Measurements from ENCODE around the gene MCTP1.
A peak's percentile ranks its signal among the peaks of the same experiment; 100 is the strongest.

MCTP1 gene

GRCh38 chr5:95113489-95113888 lies 171.4 kb downstream of the MCTP1 start:
- no peak for DNase-seq

GRCh38 chr5:95111141-95111540 lies 173.8 kb downstream of the MCTP1 start:
- DNase-seq = no peak

DNA sequence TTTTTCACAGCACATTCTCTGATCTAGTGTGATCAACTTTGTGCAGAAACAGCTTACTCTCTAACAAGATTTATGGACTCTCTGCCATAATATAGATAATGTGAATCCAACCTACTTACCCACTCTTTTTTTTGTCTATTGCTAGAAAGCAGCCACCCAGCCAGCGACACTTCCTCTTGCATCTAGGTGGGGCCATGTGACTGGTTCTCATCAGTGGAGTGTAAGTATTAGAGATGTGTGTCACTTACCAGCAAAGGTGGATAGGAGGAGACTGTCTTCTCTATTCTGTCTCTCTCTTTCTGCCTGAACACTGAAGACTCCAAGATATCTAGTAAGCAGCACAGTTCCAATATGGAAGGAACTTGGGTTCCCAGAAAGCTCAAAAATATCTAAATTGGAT lies 174.8 kb downstream of the MCTP1 start:
- DNase-seq = no peak

- no peak for DNase-seq
Measured at GRCh38 chr5:95107138-95107537, 177.8 kb downstream of the MCTP1 start.

- no peak for DNase-seq
Measured at GRCh38 chr5:95105638-95106037, 179.3 kb downstream of the MCTP1 start.

DNA sequence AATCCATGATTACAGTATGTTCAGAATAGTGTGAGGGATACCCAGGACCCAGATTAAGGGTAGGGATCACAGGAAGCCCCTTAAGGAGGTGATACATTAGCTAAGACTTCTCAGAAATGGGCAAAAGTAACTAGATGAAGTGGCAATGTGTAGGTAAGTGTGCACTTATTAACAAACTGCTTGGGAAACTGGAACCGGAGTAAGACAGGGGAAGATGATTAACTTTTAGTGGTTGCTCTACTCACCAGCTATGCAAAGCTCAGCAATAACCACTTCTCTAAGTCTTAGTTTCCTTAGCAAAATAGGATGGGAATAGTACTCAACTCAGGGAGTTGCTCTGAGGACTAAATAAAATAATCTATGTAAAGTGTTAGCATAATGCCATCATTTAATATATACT lies 182.2 kb downstream of the MCTP1 start:
- no peak for DNase-seq

- DNase-seq = no peak
Measured at GRCh38 chr5:95102080-95102479, 182.8 kb downstream of the MCTP1 start.

- DNase-seq = no peak
Measured at GRCh38 chr5:95100551-95100950, 184.3 kb downstream of the MCTP1 start.

DNA sequence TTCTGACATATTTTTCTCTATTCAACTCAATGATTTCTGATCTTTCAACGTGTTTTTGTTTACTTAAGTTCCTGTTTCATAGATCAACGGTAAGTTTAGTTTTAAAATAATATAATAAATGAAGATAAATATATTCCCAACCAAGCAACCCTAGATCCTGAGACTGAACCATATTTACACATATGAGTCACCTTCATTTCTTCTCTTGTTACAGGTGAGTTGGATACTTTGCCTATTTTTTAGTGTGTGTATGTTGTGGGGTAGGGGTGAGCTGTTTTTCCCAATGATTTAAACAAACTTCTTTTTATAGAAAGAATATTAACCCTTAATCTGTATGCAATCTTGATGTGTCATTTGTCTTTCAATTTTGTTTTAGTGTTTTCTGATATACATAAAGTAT lies 186.9 kb downstream of the MCTP1 start:
- no peak for DNase-seq

DNA sequence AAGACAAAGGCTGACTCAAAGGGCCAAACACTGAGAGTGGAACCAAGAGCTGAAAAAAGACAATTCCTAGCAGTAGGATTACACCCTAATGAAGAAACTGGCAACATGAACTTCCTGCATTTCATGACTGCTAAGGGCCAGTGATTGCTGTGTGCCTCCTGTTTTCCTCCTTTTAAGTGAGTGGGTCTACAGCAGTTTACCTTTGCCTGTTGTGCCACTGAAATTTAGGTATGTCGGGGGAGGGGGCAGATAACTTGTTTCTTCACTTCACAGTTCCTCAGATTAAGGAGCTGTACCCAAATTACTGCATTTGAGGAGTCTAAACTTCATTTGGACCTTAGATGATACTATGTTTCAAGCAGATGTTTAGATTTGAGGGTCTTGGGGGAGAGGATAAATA lies 191.7 kb downstream of the MCTP1 start:
- DNase-seq = no peak

DNA sequence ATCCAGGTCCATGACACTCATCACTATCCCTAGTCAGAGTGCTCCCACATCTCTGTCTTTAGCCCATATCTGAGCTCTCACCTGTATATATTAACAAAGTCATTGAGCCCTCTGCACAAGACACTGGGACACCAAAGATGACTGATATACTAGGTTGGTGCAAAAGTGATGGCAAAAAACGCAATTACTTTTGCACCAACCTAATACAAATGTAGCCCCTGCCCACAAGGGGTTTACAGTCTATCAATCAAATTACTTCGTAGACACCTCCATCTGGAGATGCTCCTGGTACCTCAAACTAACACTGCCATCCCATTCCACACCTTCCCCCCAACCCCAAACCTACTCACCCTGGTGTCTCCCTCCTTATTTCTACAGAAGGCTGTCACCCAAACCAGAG lies 194.1 kb downstream of the MCTP1 start:
- DNase-seq = no peak

- no peak for DNase-seq
Measured at GRCh38 chr5:95087816-95088317, 197.0 kb downstream of the MCTP1 start.

DNA sequence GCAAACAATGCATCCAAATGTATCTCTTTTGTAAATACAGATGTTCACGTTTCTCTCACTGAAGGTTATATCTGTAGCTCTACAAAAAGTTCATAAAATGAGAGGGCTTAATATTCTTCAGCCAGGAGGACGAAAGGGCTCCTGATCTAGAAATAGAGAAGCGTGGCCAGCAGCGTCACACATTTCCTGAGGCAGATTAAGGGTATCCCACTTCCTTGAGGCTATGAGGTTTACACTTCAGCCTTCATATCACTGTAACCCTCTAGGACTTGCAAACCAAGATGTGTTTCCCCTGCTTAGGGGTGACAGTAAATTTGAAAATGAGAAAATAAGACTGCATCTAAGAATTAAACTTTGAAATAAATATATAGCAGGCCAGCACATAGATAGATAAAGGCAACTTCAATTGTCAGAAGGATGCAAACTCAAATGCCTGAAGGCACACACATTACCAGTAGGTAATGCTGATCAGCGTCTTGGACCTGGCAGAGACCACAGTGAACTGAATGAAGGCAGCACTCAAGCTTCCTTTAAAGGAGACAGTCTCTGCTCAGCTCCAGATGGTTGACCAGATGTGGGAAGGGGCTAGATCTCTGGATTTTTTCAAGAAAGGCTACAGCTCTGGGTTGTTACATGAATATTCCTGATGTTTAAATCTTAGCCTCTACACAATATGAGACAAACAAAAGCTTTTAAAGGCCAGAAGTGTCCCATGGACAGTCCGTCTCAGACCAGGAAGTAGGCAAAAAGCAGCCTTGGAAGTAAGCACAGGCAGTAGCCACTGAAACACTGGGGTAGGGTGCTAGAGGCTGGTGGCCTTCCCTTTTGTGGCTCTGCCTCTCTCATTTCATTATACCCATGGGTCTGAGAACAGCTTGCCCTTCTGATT lies 197.7 kb downstream of the MCTP1 start:
- DNase-seq = no peak

DNA sequence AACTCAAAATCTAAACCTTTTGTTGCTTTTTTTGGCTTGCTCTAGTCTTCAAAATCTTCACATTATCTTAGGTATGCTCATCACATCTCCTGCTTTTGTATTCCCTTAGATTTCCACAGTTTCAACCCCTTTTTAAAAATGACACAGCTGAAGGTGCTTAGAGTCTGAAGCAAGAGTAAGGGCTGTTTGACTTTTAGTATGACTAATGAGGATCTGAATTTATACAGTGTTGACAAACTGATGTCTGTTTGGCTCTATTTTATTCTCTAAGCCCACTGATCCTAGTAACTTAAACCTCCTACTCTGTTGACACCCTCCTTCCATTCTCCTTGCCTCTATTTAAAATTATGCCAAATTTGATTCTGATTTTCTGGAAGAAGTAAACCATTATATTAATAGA lies 200.1 kb downstream of the MCTP1 start:
- DNase-seq = no peak

DNA sequence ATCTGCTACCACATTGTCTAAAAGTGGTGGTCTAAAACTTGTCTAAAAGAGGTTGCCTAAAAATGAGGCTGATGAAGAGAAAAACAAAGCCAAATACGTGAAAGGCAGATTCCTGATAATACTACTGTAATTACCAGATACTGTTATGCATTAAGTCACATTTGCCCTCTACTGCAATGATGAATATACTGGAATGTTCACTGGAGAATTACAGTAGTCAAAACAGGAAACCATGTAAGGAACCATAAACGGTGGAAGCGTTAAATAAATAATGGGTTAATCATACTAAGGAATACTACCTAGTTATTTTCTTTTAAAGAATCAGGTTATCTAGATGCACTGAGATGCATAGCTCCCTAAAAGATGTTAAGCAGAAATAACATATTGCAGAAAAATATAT lies 201.3 kb downstream of the MCTP1 start:
- no peak for DNase-seq

GRCh38 chr5:95081982-95082381 lies 202.9 kb downstream of the MCTP1 start:
- DNase-seq = no peak

GRCh38 chr5:95081500-95081960 lies 203.4 kb downstream of the MCTP1 start:
- peak; percentile 24 to 31 for DNase-seq

DNA sequence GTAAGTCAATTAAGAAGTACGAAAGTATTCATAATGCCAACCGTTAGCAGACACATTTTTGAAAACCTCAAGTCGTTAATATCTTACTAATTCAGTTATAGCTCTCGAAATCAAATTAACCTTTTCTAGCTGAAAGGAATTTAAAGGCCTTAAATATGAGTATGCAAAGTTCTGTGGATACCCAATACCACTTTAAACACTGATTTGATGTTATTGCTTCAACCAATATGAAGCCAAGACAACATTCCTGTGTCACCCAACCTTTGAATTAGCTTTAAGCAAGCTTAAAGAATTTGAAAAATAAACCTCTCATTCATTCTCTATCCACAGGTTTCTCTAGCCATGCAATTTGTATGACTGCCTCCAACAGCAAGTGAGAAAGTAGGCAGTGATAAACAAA lies 204.5 kb downstream of the MCTP1 start:
- no peak for DNase-seq

DNA sequence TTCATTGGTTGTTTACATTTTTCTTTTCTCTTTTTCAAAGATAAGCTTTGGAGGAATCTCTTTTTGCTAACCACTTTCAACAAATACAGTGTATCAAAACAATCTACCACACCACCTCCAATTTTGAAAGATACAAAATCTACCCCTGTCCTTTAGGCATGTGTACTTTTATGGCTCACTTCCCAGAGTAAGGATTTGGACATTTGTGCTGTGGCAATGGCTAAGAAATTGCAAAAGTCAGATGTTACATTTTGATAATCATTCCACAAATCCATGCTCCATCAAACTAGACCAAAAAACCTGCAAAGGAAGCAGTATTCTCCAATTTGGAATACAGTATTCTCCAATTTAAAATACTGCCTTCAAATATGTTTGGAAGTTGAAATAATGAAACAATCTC lies 204.9 kb downstream of the MCTP1 start:
- DNase-seq = no peak

- no peak for DNase-seq
Measured at GRCh38 chr5:95078868-95079267, 206.0 kb downstream of the MCTP1 start.

- no peak for DNase-seq
Measured at GRCh38 chr5:95076395-95077185, 208.3 kb downstream of the MCTP1 start.

GRCh38 chr5:95075111-95075510 lies 209.8 kb downstream of the MCTP1 start:
- DNase-seq = no peak

- DNase-seq = no peak
Measured at GRCh38 chr5:95072281-95072680, 212.6 kb downstream of the MCTP1 start.

- DNase-seq = no peak
Measured at GRCh38 chr5:95070866-95071265, 214.0 kb downstream of the MCTP1 start.

All from activated T-cell treated with anti-CD3 and anti-CD28 coated beads, Interleukin-2, amount 50 U/mL, for 48 hours (primary cell).